GM23248 (cell line): ENCODE measurements around the gene TRRAP. TPM values are rescaled to one million over a fixed set of nuclear protein-coding genes. Genes with fewer than 3 reads are reported as not detected.

Experiments used
- DNase-seq: peaks from one replicate; pipeline ENCODE4 v3.0.0-alpha.2; 2015
- H2AFZ ChIP-seq: fragments of 200-600 bp; sonication (generic); 2 replicates; pipeline ENCODE4 v1.6.1; 2016; ENCODE audit warnings: antibody characterized with exemption
- H3F3A ChIP-seq: fragments of 200-600 bp; sonication (generic); 2 replicates; pipeline ENCODE4 v1.6.1; 2016; ENCODE audit warnings: mild to moderate bottlenecking, antibody characterized with exemption, mixed run types; ENCODE audit not compliant: insufficient read depth
- H3K27ac ChIP-seq: fragments of 200-600 bp; sonication (generic); 2 replicates; pipeline ENCODE4 v1.5.1; 2016; ENCODE audit warnings: mild to moderate bottlenecking
- H3K27me3 ChIP-seq: fragments of 200-600 bp; sonication (generic); replicated peaks from 2 replicates; pipeline ENCODE4 v1.6.1; 2016; ENCODE audit warnings: mild to moderate bottlenecking; ENCODE audit not compliant: insufficient read depth
- H3K36me3 ChIP-seq: fragments of 200-600 bp; sonication (generic); 2 replicates; pipeline ENCODE4 v1.6.1; 2016; ENCODE audit warnings: low read depth, mild to moderate bottlenecking
- H3K4me1 ChIP-seq: fragments of 200-600 bp; sonication (generic); 2 replicates; pipeline ENCODE4 v1.6.1; 2016; ENCODE audit warnings: mild to moderate bottlenecking; ENCODE audit not compliant: insufficient read depth
- H3K4me2 ChIP-seq: fragments of 200-600 bp; sonication (generic); one replicate; pipeline ENCODE4 v1.6.1; 2016; ENCODE audit warnings: mild to moderate bottlenecking; ENCODE audit not compliant: unreplicated experiment
- H3K4me3 ChIP-seq: fragments of 200-600 bp; sonication (generic); 2 replicates; pipeline ENCODE4 v1.5.1; 2016; ENCODE audit warnings: mild to moderate bottlenecking
- H3K79me2 ChIP-seq: fragments of 200-600 bp; sonication (generic); 2 replicates; pipeline ENCODE4 v1.6.1; 2016; ENCODE audit warnings: mild to moderate bottlenecking; ENCODE audit not compliant: insufficient read depth
- H3K9ac ChIP-seq: fragments of 200-600 bp; sonication (generic); 2 replicates; pipeline ENCODE4 v1.6.1; 2016; ENCODE audit warnings: mild to moderate bottlenecking
- H3K9me2 ChIP-seq: fragments of 200-600 bp; sonication (generic); 2 replicates; pipeline ENCODE4 v1.6.1; 2016; ENCODE audit warnings: mixed run types, mild to moderate bottlenecking, moderate library complexity; ENCODE audit not compliant: insufficient read depth
- H3K9me3 ChIP-seq: fragments of 200-600 bp; sonication (generic); one replicate; pipeline ENCODE4 v1.6.1; 2017; ENCODE audit warnings: low read depth
- H4K20me1 ChIP-seq: fragments of 200-600 bp; sonication (generic); 2 replicates; pipeline ENCODE4 v1.6.0; 2016; ENCODE audit not compliant: insufficient read depth
- EZH2 ChIP-seq: fragments of 200-600 bp; sonication (generic); IDR thresholded peaks from 2 replicates; pipeline ENCODE4 v1.6.1; 2018; ENCODE audit warnings: antibody characterized with exemption, mild to moderate bottlenecking; ENCODE audit not compliant: insufficient read depth, poor library complexity, severe bottlenecking
- EZH2phosphoT487 ChIP-seq: fragments of 200-600 bp; sonication (generic); IDR thresholded peaks from 2 replicates; pipeline ENCODE4 v1.6.1; 2018; ENCODE audit warnings: antibody characterized with exemption, moderate library complexity, mild to moderate bottlenecking, low read depth; ENCODE audit not compliant: insufficient read depth
- WGBS, 2 experiments: methylation state at CpG; one replicate each; pipeline ENCODE4 v1.1.6; 2015 to 2017; ENCODE audit warnings: low lambda C conversion rate in 2 of 2, low coverage in 1 of 2; ENCODE audit errors: missing lambda C conversion rate in 2 of 2; 5-methylcytosine and 5-hydroxymethylcytosine counted together
- in situ Hi-C: fragments of 300-500 bp; cut with MboI; formaldehyde crosslinking; loops from 2 replicates; pipeline ENCODE4 v1.15.0; 2020
- polyA plus RNA-seq: library from polyadenylated mRNA; unstranded; fragments of >200 nt; fragmentation: Nextera tagmentation; extraction: Ambion mirVana; gene quantifications from 2 replicates; pipeline ENCODE4 v1.2.1, GENCODE V29; 2016
- total RNA-seq: library from RNA; depleted of rRNA; stranded (reverse); fragments of >200 nt; shearing (Covaris generic); gene quantifications from 2 replicates; pipeline ENCODE4 v1.2.3, GENCODE V29; 2014

TRRAP gene
- total and polyA plus RNA-seq, 2 experiments from 2014 or later, result 4.8 to 11.3 TPM

- Histone ChIP-seq H3K9me2 (no peaks in the 10 kb centered on the region), H3K4me3 (no peak overlapping the region), H2AFZ (no peak overlapping the region), H3K79me2 (no peaks in the 10 kb centered on the region), H3K36me3 (peaks cover 79% of the 10 kb centered on the region), H3K27ac (no peak overlapping the region), H3K4me1 (no peaks in the 10 kb centered on the region), H3F3A (no peaks in the 10 kb centered on the region), H4K20me1 (no peaks in the 10 kb centered on the region; the same call in 1 of the 2 replicates), H3K27me3 (no peaks in the 10 kb centered on the region), H3K4me2 (no peak overlapping the region), H3K9ac (no peak overlapping the region), H3K9me3 (no peaks in the 10 kb centered on the region)
- TF ChIP-seq EZH2phosphoT487, result no peak
- TF ChIP-seq EZH2, result no peak
- in situ Hi-C loops, result no loop called here
- WGBS, 2 experiments, result 74 to 82% methylated on average over 3 of the region's 3 CpGs
- no peak for DNase-seq
These were observed 24.2 kb downstream of the TRRAP start for GRCh38 chr7:98902523-98902922.

- H3K9ac ChIP-seq, result no peak overlapping the region
- H4K20me1 ChIP-seq, result no peaks in the 10 kb centered on the region; the same call in 1 of the 2 replicates
- no peaks in the 10 kb centered on the region for H3K9me3 ChIP-seq
- H3K79me2 ChIP-seq, result no peaks in the 10 kb centered on the region
- no peaks in the 10 kb centered on the region for H3K4me1 ChIP-seq
- peaks cover 72% of the 10 kb centered on the region for H3K36me3 ChIP-seq
- no peaks in the 10 kb centered on the region for H3K9me2 ChIP-seq
- no peak overlapping the region for H3K27ac ChIP-seq
- WGBS, 2 experiments, result 97 to 100% methylated on average over 4 of the region's 4 CpGs
- TF ChIP-seq EZH2phosphoT487 (no peak), EZH2 (no peak)
- no peak overlapping the region for H3K4me2 ChIP-seq
- H2AFZ ChIP-seq, result no peak overlapping the region
- no peak for DNase-seq
- H3F3A ChIP-seq, result no peaks in the 10 kb centered on the region
- no peak overlapping the region for H3K4me3 ChIP-seq
- in situ Hi-C loops, result no loop called here
- H3K27me3 ChIP-seq, result no peaks in the 10 kb centered on the region
These were observed 24.9 kb downstream of the TRRAP start for GRCh38 chr7:98903246-98903645.

- no peaks in the 10 kb centered on the region for H3K27me3 ChIP-seq
- H3K27ac ChIP-seq, result no peak overlapping the region
- H3K79me2 ChIP-seq, result no peaks in the 10 kb centered on the region
- TF ChIP-seq EZH2 (no peak), EZH2phosphoT487 (no peak)
- no peak for DNase-seq
- H3K9me2 ChIP-seq, result no peaks in the 10 kb centered on the region
- H3K9me3 ChIP-seq, result no peaks in the 10 kb centered on the region
- no peak overlapping the region for H2AFZ ChIP-seq
- in situ Hi-C loops, result no loop called here
- H3F3A ChIP-seq, result no peaks in the 10 kb centered on the region; the same call in 1 of the 2 replicates
- no peak overlapping the region for H3K4me2 ChIP-seq
- no peaks in the 10 kb centered on the region for H3K4me1 ChIP-seq
- no peak overlapping the region for H3K9ac ChIP-seq
- no peak overlapping the region for H3K4me3 ChIP-seq
- 99% methylated on average over 5 of the region's 5 CpGs for WGBS, 2 experiments
- peaks cover 56% of the 10 kb centered on the region for H3K36me3 ChIP-seq
- H4K20me1 ChIP-seq, result no peaks in the 10 kb centered on the region
These were observed 29.2 kb downstream of the TRRAP start for GRCh38 chr7:98907570-98907969.

GRCh38 chr7:98908585-98908984 is 30.3 kb downstream of the TRRAP start:
- no peaks in the 10 kb centered on the region for H3K27me3 ChIP-seq
- H3K4me3 ChIP-seq, result no peak overlapping the region
- no peak overlapping the region for H3K9ac ChIP-seq
- no peaks in the 10 kb centered on the region; the same call in 1 of the 2 replicates for H3F3A ChIP-seq
- H3K9me2 ChIP-seq, result no peaks in the 10 kb centered on the region
- no peaks in the 10 kb centered on the region for H3K9me3 ChIP-seq
- no peak for DNase-seq
- 93 to 95% methylated on average over 17 to 19 of the region's 19 CpGs for WGBS, 2 experiments
- no peak overlapping the region for H3K27ac ChIP-seq
- no peaks in the 10 kb centered on the region for H4K20me1 ChIP-seq
- TF ChIP-seq EZH2phosphoT487 (no peak), EZH2 (no peak)
- no peaks in the 10 kb centered on the region for H3K79me2 ChIP-seq
- no peak overlapping the region for H2AFZ ChIP-seq
- no peaks in the 10 kb centered on the region for H3K4me1 ChIP-seq
- in situ Hi-C loops, result no loop called here
- peaks cover 54% of the 10 kb centered on the region for H3K36me3 ChIP-seq
- H3K4me2 ChIP-seq, result no peak overlapping the region

GRCh38 chr7:98909487-98909886 is 31.2 kb downstream of the TRRAP start:
- Histone ChIP-seq H2AFZ (no peak overlapping the region), H3K36me3 (peaks cover 51% of the 10 kb centered on the region), H3F3A (no peaks in the 10 kb centered on the region; the same call in 1 of the 2 replicates), H4K20me1 (no peaks in the 10 kb centered on the region), H3K4me1 (no peaks in the 10 kb centered on the region), H3K4me3 (no peak overlapping the region), H3K9ac (no peak overlapping the region), H3K27ac (no peak overlapping the region), H3K4me2 (no peak overlapping the region), H3K9me3 (no peaks in the 10 kb centered on the region), H3K79me2 (no peaks in the 10 kb centered on the region), H3K9me2 (no peaks in the 10 kb centered on the region), H3K27me3 (no peaks in the 10 kb centered on the region)
- in situ Hi-C loops, result no loop called here
- TF ChIP-seq EZH2phosphoT487 (no peak), EZH2 (no peak)
- DNase-seq, result no peak
- 75 to 85% methylated on average over 8 of the region's 8 CpGs for WGBS, 2 experiments
